ENCODE measurements around the gene COL7A1. TPM values are rescaled to one million over a fixed set of nuclear protein-coding genes. Genes with fewer than 3 reads are reported as not detected.

The COL7A1 gene
- total RNA-seq, 1 experiment from 2014 or later: 16.4 TPM

- POLR2A ChIA-PET (ENCODE audit: low non-redundant PET): no interaction called here
Observed at GRCh38 chr3:48592519-48593087, 2.5 kb downstream of the COL7A1 start.

GRCh38 chr3:48591886-48592518 lies 3.1 kb downstream of the COL7A1 start:
- BruUV-seq (replicated peaks): no TSS peak
- intact Hi-C loops (cut with micrococcal nuclease; ENCODE audit: unreplicated experiment): no loop called here
- H3K9me3 ChIP-seq (ENCODE audit: low read depth, low read length, poor library complexity, severe bottlenecking): no peaks in the 10 kb centered on the region
- H3K4me1 ChIP-seq (ENCODE audit: insufficient read depth, low read length, poor library complexity, severe bottlenecking): peaks cover 12% of the 10 kb centered on the region
- no peak overlapping the region for H3K4me3 ChIP-seq (ENCODE audit: low read depth, low read length, poor library complexity, severe bottlenecking)
- H3K36me3 ChIP-seq (ENCODE audit: insufficient read depth, low read length, poor library complexity, severe bottlenecking): no peaks in the 10 kb centered on the region
- POLR2A ChIA-PET (ENCODE audit: low non-redundant PET): no interaction called here
- CTCF ChIA-PET: no interaction called here
- no peak overlapping the region for H3K27ac ChIP-seq (ENCODE audit: low read depth, low read length, poor library complexity, severe bottlenecking)
- DNase-seq (ENCODE audit: low spot score): no peak
- no peaks in the 10 kb centered on the region for H3K27me3 ChIP-seq (replicated peaks; ENCODE audit: insufficient read depth, low read depth, low read length, poor library complexity)
- TF ChIP-seq EZH2 (IDR thresholded peaks at IDR 0.05; ENCODE audit: borderline replicate concordance, low read depth, low read length, poor library complexity, severe bottlenecking) (no peak), CTCF (conservative IDR thresholded peaks at IDR 0.05; ENCODE audit: low read depth, low read length) (no peak)

More at GRCh38 chr3:48592519-48593087, 2.5 kb downstream of the COL7A1 start:
- H3K4me1 ChIP-seq (ENCODE audit: insufficient read depth, low read length, poor library complexity, severe bottlenecking): peaks cover 12% of the 10 kb centered on the region
- intact Hi-C loops (cut with micrococcal nuclease; ENCODE audit: unreplicated experiment): no loop called here
- CTCF ChIA-PET: no interaction called here
- BruUV-seq (replicated peaks): no TSS peak
- no peaks in the 10 kb centered on the region for H3K36me3 ChIP-seq (ENCODE audit: insufficient read depth, low read length, poor library complexity, severe bottlenecking)
- no peak overlapping the region for H3K4me3 ChIP-seq (ENCODE audit: low read depth, low read length, poor library complexity, severe bottlenecking)
- DNase-seq (ENCODE audit: low spot score): no peak
- TF ChIP-seq EZH2 (IDR thresholded peaks at IDR 0.05; ENCODE audit: borderline replicate concordance, low read depth, low read length, poor library complexity, severe bottlenecking) (no peak), CTCF (conservative IDR thresholded peaks at IDR 0.05; ENCODE audit: low read depth, low read length) (no peak)
- no peak overlapping the region for H3K27ac ChIP-seq (ENCODE audit: low read depth, low read length, poor library complexity, severe bottlenecking)
- H3K9me3 ChIP-seq (ENCODE audit: low read depth, low read length, poor library complexity, severe bottlenecking): no peaks in the 10 kb centered on the region
- H3K27me3 ChIP-seq (replicated peaks; ENCODE audit: insufficient read depth, low read depth, low read length, poor library complexity): no peaks in the 10 kb centered on the region

- no peaks in the 10 kb centered on the region for H3K36me3 ChIP-seq (ENCODE audit: insufficient read depth, low read length, poor library complexity, severe bottlenecking)
- no TSS peak for BruUV-seq (replicated peaks)
- peaks cover 12% of the 10 kb centered on the region for H3K4me1 ChIP-seq (ENCODE audit: insufficient read depth, low read length, poor library complexity, severe bottlenecking)
- no peaks in the 10 kb centered on the region for H3K27me3 ChIP-seq (replicated peaks; ENCODE audit: insufficient read depth, low read depth, low read length, poor library complexity)
- TF ChIP-seq CTCF (conservative IDR thresholded peaks at IDR 0.05; ENCODE audit: low read depth, low read length) (no peak), EZH2 (IDR thresholded peaks at IDR 0.05; ENCODE audit: borderline replicate concordance, low read depth, low read length, poor library complexity, severe bottlenecking) (no peak)
- H3K9me3 ChIP-seq (ENCODE audit: low read depth, low read length, poor library complexity, severe bottlenecking): no peaks in the 10 kb centered on the region
- ChIA-PET CTCF (no interaction called here), POLR2A (ENCODE audit: low non-redundant PET) (no interaction called here)
- no peak for DNase-seq (ENCODE audit: low spot score)
- intact Hi-C loops (cut with micrococcal nuclease; ENCODE audit: unreplicated experiment): no loop called here
- H3K4me3 ChIP-seq (ENCODE audit: low read depth, low read length, poor library complexity, severe bottlenecking): no peak overlapping the region
- H3K27ac ChIP-seq (ENCODE audit: low read depth, low read length, poor library complexity, severe bottlenecking): no peak overlapping the region
Observed at GRCh38 chr3:48591436-48591835, 3.7 kb downstream of the COL7A1 start.

Measured in A673 (cell line).